ENCODE measurements around the gene FBXW7. TPM values are rescaled to one million over a fixed set of nuclear protein-coding genes. Genes with fewer than 3 reads are reported as not detected.

FBXW7 gene
- total RNA-seq, 2 experiments from 2014 or later = 128 to 140 TPM

DNA sequence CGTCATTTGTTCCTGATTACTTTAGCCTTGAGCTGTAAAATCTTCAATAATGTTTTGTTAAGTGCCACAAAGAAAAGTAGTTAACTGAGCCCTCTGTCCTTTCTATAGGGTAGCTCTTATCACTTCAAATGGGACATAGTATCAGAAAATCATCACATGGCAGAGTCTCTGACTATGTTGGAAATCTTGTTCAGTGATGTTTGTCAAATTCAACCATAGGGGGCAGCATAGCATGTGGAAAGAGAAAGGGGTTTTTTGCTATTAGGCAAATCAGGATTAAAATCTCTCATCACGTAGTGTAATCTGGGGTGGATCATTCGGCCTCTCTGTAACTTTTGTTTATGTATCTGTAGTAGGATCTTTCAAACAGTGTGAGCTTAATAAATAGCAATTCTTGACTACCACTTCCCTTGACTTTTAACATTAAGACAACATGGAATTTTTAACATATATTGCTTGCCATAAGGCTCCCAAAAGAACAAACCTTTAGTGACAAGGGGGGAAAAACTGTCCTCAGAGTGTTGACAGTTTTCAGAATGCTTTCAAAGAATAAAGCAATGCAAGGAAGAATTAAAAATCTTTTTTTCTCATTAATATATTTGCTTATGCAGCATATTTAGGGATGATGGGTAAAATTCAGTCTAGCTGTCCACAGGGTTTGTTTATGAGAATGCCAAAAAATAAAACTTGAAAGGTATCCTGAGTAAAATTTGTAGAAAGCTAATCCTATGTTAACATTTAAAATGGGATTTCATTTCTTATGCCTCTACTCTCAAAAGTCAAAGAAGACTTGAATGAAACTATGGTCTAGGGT, 127.2 kb downstream of the FBXW7 start:
- CTCF ChIA-PET = interaction anchor here (0.6 to 1.6 kb wide), 5 partner anchors 14 to 326 kb away, joined by 3 to 8 read pairs (median 4); no protein-coding TSS in a partner anchor
- no peak overlapping the region for H3K27ac ChIP-seq (ENCODE audit: low read depth in 1 of 2, low read length in 2 of 2)
- peaks cover 26% of the 10 kb centered on the region for H3K4me1 Mint-ChIP-seq (ENCODE audit: low read depth)
- no peak overlapping the region for H3K4me3 Mint-ChIP-seq
- no peaks in the 10 kb centered on the region for H3K9me3 Mint-ChIP-seq
- peaks cover 35% of the 10 kb centered on the region for H3K36me3 Mint-ChIP-seq (ENCODE audit: low read depth)
- no peak overlapping the region for H3K27ac Mint-ChIP-seq
- POLR2A ChIA-PET = interaction anchor here (0.7 kb wide), 1 partner anchor 30 kb away, joined by 3 read pairs; no protein-coding TSS in a partner anchor
- DNase-seq (peak in 4 of 14 experiments; percentile 11 to 67 (median 62)), ATAC-seq (ENCODE audit: poor library complexity) (peak; percentile 46)
- H3K36me3 ChIP-seq (ENCODE audit: insufficient read depth, low read length) = peaks cover 7% of the 10 kb centered on the region
- intact Hi-C loops (cut with DNase I, micrococcal nuclease) = loop anchor here in 1 of 2 experiments (5.0 to 10.0 kb wide), 3 partner anchors 234 to 676 kb away; no protein-coding TSS in a partner anchor
- TF ChIP-seq, protein P1, sequence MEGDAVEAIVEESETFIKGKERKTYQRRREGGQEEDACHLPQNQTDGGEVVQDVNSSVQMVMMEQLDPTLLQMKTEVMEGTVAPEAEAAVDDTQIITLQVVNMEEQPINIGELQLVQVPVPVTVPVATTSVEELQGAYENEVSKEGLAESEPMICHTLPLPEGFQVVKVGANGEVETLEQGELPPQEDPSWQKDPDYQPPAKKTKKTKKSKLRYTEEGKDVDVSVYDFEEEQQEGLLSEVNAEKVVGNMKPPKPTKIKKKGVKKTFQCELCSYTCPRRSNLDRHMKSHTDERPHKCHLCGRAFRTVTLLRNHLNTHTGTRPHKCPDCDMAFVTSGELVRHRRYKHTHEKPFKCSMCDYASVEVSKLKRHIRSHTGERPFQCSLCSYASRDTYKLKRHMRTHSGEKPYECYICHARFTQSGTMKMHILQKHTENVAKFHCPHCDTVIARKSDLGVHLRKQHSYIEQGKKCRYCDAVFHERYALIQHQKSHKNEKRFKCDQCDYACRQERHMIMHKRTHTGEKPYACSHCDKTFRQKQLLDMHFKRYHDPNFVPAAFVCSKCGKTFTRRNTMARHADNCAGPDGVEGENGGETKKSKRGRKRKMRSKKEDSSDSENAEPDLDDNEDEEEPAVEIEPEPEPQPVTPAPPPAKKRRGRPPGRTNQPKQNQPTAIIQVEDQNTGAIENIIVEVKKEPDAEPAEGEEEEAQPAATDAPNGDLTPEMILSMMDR (IDR thresholded peaks at IDR 0.05) = peak; percentile 64
- H3K4me1 ChIP-seq (ENCODE audit: insufficient read depth, low read length) = no peaks in the 10 kb centered on the region
- no peaks in the 10 kb centered on the region for H3K27me3 Mint-ChIP-seq
- H3K4me3 ChIP-seq (ENCODE audit: low read length) = no peak overlapping the region
- no peaks in the 10 kb centered on the region for H3K9me3 ChIP-seq (ENCODE audit: control insufficient read depth in 1 of 2, insufficient read depth in 1 of 2, low read length in 2 of 2)
- H3K27me3 ChIP-seq (ENCODE audit: control insufficient read depth in 1 of 2, insufficient read depth in 2 of 2, low read length in 2 of 2) = no peaks in the 10 kb centered on the region

DNA sequence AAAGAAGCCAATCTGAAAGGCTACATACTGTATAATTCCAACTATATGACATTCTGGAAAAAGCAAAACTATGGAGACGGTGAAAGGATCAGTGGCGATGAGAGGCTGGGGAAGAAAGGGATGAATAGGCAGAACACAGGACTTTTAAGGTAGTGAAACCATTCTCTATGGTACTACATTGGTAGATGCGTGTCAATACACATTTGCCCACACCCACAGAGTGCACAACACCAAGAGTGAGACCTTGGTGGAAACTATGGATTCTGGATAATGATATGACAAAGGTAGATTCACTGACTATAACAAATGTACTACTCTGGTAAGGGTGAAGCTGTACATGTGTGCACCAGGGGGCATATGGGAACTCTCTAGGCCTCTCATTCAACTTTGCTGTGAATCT, 134.5 kb downstream of the FBXW7 start:
- Histone ChIP-seq H3K27ac (ENCODE audit: low read depth in 1 of 2, low read length in 2 of 2) (no peak overlapping the region), H3K4me1 (ENCODE audit: insufficient read depth, low read length) (peaks cover 8% of the 10 kb centered on the region), H3K36me3 (ENCODE audit: insufficient read depth, low read length) (no peaks in the 10 kb centered on the region), H3K9me3 (ENCODE audit: control insufficient read depth in 1 of 2, insufficient read depth in 1 of 2, low read length in 2 of 2) (no peaks in the 10 kb centered on the region), H3K4me3 (ENCODE audit: low read length) (no peak overlapping the region), H3K27me3 (ENCODE audit: control insufficient read depth in 1 of 2, insufficient read depth in 2 of 2, low read length in 2 of 2) (no peaks in the 10 kb centered on the region)
- no peak for ATAC-seq (ENCODE audit: poor library complexity)
- TF ChIP-seq, protein P1 (IDR thresholded peaks at IDR 0.05) = no peak
- no peak for DNase-seq
- CTCF ChIA-PET = no interaction called here
- intact Hi-C loops (cut with DNase I, micrococcal nuclease) = loop anchor here in 1 of 2 experiments (10.0 kb wide), 1 partner anchor 683 kb away; no protein-coding TSS in a partner anchor
- H3K27me3 Mint-ChIP-seq = no peaks in the 10 kb centered on the region
- no peaks in the 10 kb centered on the region for H3K9me3 Mint-ChIP-seq
- H3K4me3 Mint-ChIP-seq = no peak overlapping the region
- peaks cover 38% of the 10 kb centered on the region for H3K36me3 Mint-ChIP-seq (ENCODE audit: low read depth)
- H3K27ac Mint-ChIP-seq = no peak overlapping the region
- peaks cover 32% of the 10 kb centered on the region for H3K4me1 Mint-ChIP-seq (ENCODE audit: low read depth)
- POLR2A ChIA-PET = no interaction called here

- peaks cover 30% of the 10 kb centered on the region for H3K36me3 Mint-ChIP-seq (ENCODE audit: low read depth)
- ChIA-PET POLR2A (no interaction called here), CTCF (interaction anchor here (1.3 kb wide), 1 partner anchor 14 kb away, joined by 3 read pairs; no protein-coding TSS in a partner anchor)
- H3K4me1 ChIP-seq (ENCODE audit: insufficient read depth, low read length) = peaks cover 8% of the 10 kb centered on the region
- no peaks in the 10 kb centered on the region for H3K36me3 ChIP-seq (ENCODE audit: insufficient read depth, low read length)
- no peaks in the 10 kb centered on the region for H3K9me3 Mint-ChIP-seq
- no peaks in the 10 kb centered on the region for H3K9me3 ChIP-seq (ENCODE audit: control insufficient read depth in 1 of 2, insufficient read depth in 1 of 2, low read length in 2 of 2)
- intact Hi-C loops (cut with DNase I, micrococcal nuclease) = no loop called here
- no peaks in the 10 kb centered on the region for H3K27me3 ChIP-seq (ENCODE audit: control insufficient read depth in 1 of 2, insufficient read depth in 2 of 2, low read length in 2 of 2)
- H3K4me3 Mint-ChIP-seq = peak overlapping the region; percentile 16
- H3K4me1 Mint-ChIP-seq (ENCODE audit: low read depth) = peaks cover 45% of the 10 kb centered on the region
- H3K27ac ChIP-seq (ENCODE audit: low read depth in 1 of 2, low read length in 2 of 2) = no peak overlapping the region
- ATAC-seq (ENCODE audit: poor library complexity) (peak; percentile 56), DNase-seq (peak in 3 of 14 experiments; percentile 31 to 43 (median 41))
- no peaks in the 10 kb centered on the region for H3K27me3 Mint-ChIP-seq
- H3K4me3 ChIP-seq (ENCODE audit: low read length) = no peak overlapping the region
- TF ChIP-seq, protein P1 (IDR thresholded peaks at IDR 0.05) = no peak
- H3K27ac Mint-ChIP-seq = no peak overlapping the region
These were observed 136.6 kb downstream of the FBXW7 start for GRCh38 chr4:152399246-152399645.

Data from CD4-positive, alpha-beta T cell (primary cell).